Measurements from ENCODE around the gene CP. TPM values are rescaled to one million over a fixed set of nuclear protein-coding genes. Genes with fewer than 3 reads are reported as not detected.

Gene CP
- total and polyA plus RNA-seq, 9 of the 15 experiments (the other 6 are each of a cell fraction or from before 2014, with no cell fraction given), result 0.30 to 0.75 TPM; not detected in 7

GRCh38 chr3:149180057-149180573 lies 41.5 kb downstream of the CP start (continued):
- TF ChIP-seq ZNF592 (IDR thresholded peaks at IDR 0.05) (peak; percentile 92), THAP12 (CRISPR knock-in tag; IDR thresholded peaks at IDR 0.05) (no peak), PPARD (CRISPR knock-in tag; IDR thresholded peaks at IDR 0.05) (no peak), MXI1 (IDR thresholded peaks at IDR 0.05; ENCODE audit: low read depth, low read length) (no peak), ZBTB12 (CRISPR knock-in tag; IDR thresholded peaks at IDR 0.05) (peak; percentile 42; the same call in 1 of the 2 replicates), E2F4 (CRISPR knock-in tag; IDR thresholded peaks at IDR 0.05; ENCODE audit: low read depth) (no peak), ZBTB7A (IDR thresholded peaks at IDR 0.05; ENCODE audit: borderline replicate concordance, control insufficient read depth, low read depth, low read length) (no peak), KAT7 (CRISPR knock-in tag; IDR thresholded peaks at IDR 0.05; ENCODE audit: borderline replicate concordance) (no peak), HLTF (IDR thresholded peaks at IDR 0.05) (peak; percentile 51; the same call in 1 of the 2 replicates), ZSCAN29 (IDR thresholded peaks at IDR 0.05) (no peak), SREBF1 (IDR thresholded peaks at IDR 0.05; ENCODE audit: borderline replicate concordance, low read depth, low read length) (no peak), RFX7 (CRISPR knock-in tag; IDR thresholded peaks at IDR 0.05) (no peak), E2F1 (CRISPR knock-in tag; IDR thresholded peaks at IDR 0.05) (no peak), ETV1 (tag; conservative IDR thresholded peaks at IDR 0.05; ENCODE audit: low read depth) (peak; percentile 41; the same call in 1 of the 2 replicates), ZNF121 (CRISPR knock-in tag; conservative IDR thresholded peaks at IDR 0.05) (no peak), ADNP (tag; IDR thresholded peaks at IDR 0.05) (no peak), XRCC5 (IDR thresholded peaks at IDR 0.05; ENCODE audit: low read depth, low read length) (peak; percentile 35; the same call in 1 of the 2 replicates)
